Inflammatory macrophage (primary cell): ENCODE data around the gene ACTR1B.
"Not testable (repeated sequence)": the region's sequence is repeated elsewhere in the genome, so short reads cannot be mapped to it uniquely, and the experiment has no call there.

ENCODE experiments used
- DNase-seq, 2 donors: peaks; one replicate each; pipeline ENCODE4 v3.0.0-alpha.2; 2020 to 2022

Gene ACTR1B

GRCh38 chr2:97658691-97659157 is 5.1 kb downstream of the ACTR1B start:
- no peak for DNase-seq

- no peak for DNase-seq
These were observed 5.7 kb downstream of the ACTR1B start for GRCh38 chr2:97657986-97658690.

DNA sequence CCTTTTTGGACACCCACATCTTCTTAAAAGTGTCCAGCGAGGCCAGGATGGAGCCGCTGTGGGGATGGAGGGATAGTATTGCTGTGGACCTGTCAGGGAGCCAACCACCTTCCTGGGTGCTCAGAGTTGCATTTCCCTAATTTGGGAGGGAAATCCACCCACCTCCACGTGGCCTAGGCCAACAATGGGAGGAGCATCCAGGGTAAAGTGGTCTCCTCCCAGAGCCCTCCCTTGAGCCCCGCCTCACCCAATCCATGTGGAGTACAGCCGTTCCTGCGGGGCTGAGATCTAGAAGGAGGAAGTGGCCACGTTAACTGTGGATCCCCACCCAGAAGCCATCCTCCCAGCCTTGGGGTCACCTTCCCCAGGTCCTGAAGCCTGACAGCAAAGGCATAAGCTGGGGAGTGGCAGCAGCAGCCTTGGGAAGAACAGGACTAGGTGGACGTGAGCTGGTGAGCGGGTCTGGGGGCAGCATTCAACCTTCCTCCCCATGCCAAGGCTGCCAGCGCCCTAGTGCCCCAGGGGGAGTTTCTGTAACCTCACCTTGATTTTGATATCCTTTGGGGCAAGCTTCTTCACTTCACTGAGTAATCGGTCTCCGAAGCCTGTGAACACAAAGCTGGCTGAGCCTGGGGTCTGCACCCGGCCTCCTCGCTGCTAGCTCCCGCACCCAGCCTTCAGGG is 6.8 kb downstream of the ACTR1B start:
- peak in 1 of 2 donors; percentile 41 for DNase-seq

GRCh38 chr2:97656129-97656755 is 7.6 kb downstream of the ACTR1B start:
- no peak for DNase-seq

DNA sequence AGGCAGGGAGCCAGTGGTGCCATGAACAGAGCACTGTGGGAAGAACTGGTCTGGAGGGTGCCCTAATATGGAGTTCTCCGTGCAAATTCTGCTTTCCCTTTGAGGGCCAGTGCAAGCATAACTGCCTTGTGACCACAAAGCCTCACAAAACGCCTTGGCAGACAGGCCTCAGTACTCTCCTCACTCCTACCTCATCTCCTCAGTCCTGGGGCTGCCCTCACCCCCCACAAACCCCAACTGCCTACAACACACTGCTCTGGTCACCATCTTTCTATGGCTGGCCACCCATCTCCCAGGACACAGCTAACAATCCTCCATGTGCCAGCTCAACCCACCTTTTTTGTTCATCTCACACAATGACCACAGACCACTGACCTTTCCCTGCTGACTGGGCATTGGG is 9.1 kb downstream of the ACTR1B start:
- DNase-seq = no peak

GRCh38 chr2:97654309-97654708 is 9.5 kb downstream of the ACTR1B start:
- DNase-seq = peak in 1 of 2 donors; percentile 69

DNA sequence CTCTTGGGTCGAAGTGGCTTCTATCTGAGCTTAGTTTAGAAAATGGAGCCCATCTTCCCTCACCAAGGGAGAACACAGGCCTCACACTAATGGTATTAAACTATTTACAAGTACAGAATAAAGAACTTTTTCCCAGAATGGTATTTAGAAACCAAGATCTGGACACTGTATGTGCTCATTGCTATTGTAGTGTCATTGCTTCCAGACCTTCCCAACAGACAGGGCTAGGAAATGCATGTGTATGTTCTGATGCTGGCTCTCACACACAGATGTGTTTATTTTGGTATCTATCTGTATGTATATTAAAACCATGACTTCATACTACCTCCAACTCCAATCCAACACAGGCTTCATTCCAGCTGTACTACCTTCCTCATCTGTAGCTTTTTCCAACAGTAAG is 10.0 kb downstream of the ACTR1B start:
- DNase-seq = no peak

GRCh38 chr2:97653473-97653872 is 10.4 kb downstream of the ACTR1B start:
- no peak for DNase-seq

DNA sequence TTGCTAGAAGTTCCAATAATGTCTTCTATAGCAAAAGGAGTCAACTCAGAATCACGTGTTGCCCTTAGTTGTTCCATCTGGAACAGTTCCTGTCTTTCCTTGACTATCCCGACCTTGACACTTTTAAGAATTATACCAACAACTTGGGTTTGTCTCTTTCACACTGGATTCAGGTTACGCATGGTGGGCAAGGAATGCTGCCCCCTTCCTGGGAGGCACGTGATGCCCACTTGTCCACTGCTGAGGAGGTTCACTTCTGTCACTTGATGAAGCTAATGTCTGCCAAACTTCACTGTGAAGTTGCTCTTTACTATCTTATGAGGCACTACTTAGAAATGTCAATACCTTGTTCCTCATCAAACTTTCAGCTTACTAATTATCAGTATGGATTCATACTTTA is 12.7 kb downstream of the ACTR1B start:
- no peak for DNase-seq

GRCh38 chr2:97646977-97647376 is 16.9 kb downstream of the ACTR1B start:
- no peak for DNase-seq

DNA sequence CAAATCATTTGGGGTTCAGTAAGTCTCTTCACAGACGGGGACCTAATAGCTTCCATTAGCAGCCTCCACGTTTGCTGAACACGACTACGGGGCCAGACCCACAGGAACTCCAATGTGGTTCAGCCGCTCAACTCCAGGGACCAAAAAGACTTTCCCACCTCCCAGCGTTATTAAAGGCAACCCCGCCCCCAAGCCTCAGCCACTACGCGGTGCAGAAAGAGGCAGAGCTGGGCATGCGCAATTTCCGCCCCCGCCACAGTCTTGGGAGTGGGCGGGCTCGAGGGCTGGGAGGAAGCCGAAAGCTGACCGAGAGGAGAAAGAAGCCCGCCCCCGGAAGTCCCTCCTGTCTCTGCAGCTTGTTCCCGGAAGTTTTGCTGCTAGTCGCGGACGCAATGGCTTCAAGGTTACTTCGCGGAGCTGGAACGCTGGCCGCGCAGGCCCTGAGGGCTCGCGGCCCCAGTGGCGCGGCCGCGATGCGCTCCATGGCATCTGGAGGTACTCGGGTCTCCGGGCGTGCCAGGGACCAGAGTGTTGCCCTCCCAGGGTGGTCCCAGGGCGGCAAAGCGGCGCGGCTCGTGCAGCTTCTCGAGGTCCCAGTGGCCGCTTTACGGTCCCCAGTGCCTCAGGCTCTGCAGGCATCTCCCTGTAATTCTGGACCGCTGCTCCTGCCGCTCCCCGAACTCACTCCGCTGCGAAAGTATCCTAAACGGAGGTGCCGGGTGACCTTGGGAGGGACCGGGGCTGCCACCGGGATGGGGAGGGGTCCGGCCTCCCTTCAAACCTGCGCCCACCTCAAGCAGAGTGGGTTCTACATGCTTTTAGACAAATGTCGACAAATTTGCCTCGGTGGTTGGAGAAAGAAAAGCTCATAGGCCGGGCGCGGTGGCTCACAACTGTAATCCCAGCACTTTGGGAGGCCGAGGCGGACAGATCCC is 17.9 kb downstream of the ACTR1B start, which contains the start of gene COX5B:
Gene COX5B (plus strand): TSS at position 368 of the 935 bp plus-strand sequence. CDS start 25 bp downstream, at position 393.
- DNase-seq = peak; percentile 99 to 100

DNA sequence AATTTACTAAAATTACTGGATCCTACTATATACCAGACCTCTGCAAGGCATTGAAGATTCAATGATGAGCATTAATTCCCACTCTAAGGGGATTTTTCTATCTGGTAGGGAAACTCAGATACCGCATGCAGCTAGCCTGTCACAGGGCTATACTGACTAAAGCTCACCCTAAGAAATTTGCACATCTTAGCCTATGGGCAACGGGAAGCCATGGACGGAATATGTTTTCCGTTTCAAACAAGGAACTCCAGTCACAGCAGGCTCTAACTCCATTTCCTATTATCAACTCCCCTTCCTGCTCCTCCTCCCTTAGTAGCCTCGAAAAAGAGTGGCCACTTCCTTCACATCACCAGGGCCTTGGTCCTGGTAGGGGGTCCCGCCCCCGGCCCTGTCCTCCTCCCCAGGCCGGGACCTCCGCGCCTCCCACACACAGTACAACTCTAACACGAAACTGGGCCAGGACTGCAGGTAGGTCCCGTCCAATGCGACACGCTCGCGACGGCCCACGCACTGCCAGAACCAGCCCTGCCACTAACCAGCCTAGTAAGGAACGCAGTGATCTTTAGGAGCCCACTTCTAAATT is 18.6 kb downstream of the ACTR1B start:
- DNase-seq = peak; percentile 57 to 66

- no peak for DNase-seq
These were observed 19.7 kb downstream of the ACTR1B start for GRCh38 chr2:97644023-97644717.

GRCh38 chr2:97626049-97626430 is 37.8 kb downstream of the ACTR1B start:
- DNase-seq = not testable (repeated sequence)

DNA sequence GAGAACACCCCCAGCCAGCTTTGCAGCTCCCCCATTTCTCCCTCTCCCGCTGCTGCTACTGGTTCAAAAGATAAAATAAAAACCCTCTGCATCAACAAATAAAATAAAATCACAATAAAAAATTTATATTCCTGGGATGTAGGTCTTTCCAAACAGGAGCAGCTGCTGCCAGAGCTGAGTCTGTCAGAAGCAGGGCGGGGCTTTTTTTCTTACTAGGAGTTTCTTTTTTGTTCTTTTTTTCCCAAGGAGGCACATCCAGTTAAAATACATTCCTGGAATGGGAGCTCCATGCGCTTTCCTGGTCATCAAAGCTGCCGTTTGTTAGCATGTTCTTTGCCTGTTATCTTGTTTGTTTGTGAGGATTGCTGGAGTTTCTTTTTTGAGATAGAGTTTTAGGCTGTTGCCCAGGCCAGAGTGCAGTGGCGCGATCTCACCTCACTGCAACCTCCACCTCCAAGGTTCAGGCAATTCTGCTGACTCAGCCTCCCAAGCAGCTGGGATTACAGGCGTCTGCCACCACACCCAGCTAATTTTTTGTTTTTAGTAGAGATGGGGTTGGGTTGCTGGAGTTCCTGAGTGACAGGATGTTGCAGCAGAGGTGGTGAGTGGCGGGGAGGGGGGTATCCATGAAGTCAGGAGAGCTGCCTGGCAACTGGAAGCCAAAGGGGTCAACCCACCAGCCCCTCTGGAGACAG is 38.3 kb downstream of the ACTR1B start:
- not testable (repeated sequence) for DNase-seq

- DNase-seq = not testable (repeated sequence)
These were observed 40.9 kb downstream of the ACTR1B start for GRCh38 chr2:97622976-97623375.

DNA sequence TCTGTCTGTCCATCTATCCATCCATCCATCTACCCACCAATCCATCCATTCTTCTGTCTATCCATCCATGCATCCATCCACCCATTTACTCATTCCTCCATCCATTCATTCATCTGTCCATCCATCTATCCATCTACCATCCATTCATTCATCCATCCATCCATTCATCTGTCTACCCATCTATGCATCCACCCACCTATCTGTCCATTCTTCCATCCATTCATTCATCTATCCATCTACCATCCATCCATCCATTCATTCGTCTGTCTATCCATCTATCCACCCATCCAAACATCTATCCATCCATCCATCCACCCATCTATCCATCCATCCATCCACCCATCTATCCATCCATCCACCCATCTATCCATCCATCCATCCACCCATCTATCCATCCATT is 43.4 kb downstream of the ACTR1B start:
- not testable (repeated sequence) for DNase-seq

DNA sequence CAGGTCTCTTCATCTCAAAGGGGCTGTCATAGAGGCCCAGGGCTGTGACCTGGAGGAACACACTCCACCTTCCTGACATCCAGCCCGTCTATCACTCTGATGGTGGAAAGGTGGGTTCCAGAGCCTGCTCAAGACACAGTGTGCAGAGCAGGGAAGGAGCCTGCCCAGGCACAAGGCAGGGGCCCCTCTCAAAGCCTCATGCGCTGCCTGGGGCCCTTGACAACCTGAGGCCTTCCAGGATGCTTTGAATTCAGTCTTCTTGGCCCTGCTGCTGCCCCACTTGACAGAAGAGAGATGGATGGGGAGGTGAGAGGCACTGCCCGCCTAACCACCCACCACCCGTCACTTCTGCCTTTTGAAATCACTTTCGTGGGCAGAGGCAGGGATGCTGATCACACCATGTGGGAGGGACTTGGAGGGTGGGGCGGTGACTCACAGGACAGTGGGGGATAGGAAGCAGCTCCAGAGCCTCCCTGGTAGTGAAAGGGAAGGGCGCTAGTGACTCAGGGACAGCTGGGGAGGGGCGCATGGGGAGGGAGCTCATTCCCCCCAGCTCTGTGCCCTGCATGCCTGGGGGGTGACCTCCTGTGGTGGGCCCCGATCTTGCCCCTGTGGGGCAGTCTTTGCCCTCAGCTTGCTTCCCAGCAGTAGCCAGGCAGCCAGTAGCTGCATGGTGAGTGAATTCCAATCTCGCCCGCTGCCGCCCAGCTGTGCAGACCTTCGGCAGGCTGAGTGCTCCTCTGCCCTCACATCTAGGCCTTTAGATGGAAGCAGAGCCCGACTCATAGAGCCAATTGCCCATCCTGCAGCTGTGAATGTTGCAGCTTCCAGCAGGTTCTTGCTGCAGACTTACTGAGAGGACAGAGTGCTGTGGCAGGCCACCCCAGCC is 44.7 kb downstream of the ACTR1B start:
- peak; percentile 14 to 40 for DNase-seq

DNA sequence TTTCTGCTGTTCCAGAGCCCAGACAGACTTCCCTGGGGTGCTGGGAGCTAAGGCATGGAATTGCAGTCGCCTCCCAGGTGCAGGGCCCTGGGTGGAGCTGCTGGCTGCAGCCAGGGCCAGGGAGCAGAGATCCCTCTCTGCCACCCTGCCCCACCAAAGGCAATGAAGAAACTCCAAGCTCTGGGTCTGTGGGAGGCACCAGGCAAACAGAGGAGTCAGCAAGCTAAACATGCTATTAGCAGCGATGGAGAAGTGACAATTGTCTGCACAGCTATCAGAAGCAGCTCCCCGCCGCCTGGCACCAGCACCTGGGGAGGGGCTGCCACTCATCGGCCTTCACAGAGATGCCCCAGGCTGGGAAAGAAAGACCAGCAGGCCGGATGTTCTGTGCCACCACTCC is 45.9 kb downstream of the ACTR1B start:
- peak; percentile 53 to 76 for DNase-seq

DNA sequence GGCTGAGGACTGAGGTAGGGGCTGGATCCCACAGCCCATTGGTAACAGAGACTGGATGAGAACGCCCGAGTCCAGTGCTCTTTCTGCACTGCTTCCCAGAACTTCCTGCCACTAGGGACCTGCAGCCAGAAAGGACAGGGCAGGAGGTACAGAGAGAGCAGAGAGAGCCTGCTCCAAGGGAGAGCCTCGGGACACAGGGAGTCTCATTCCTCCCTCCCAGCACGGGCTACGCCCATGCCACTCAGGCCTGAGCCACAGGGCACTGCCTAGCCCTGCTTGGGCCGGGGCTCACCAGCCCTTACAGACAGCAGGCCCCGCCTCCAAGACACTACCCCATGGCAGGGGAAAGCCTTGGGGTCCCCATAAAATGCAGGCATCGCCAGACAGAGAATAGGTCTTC is 48.1 kb downstream of the ACTR1B start:
- DNase-seq = not testable (repeated sequence)
